Activated CD4-positive, alpha-beta T cell treated with anti-CD3 and anti-CD28 coated beads, Interleukin-2, amount 10 ng/mL, durations not matched to agents 24 days and 14 days (primary cell): ENCODE measurements around the gene ELF5. TPM values are rescaled to one million over a fixed set of nuclear protein-coding genes. Genes with fewer than 3 reads are reported as not detected.
A peak's percentile ranks its signal among the peaks of the same experiment; 100 is the strongest.

ENCODE experiments used
- DNase-seq: peaks from one replicate; pipeline ENCODE4 v3.0.0; 2022
- H3K27ac Mint-ChIP-seq: one replicate; pipeline ENCODE4 v1.8.0; 2022; ENCODE audit warnings: mild to moderate bottlenecking, mixed read lengths
- H3K27me3 Mint-ChIP-seq: one replicate; pipeline ENCODE4 v1.8.0; 2022; ENCODE audit warnings: mixed read lengths
- H3K36me3 Mint-ChIP-seq: one replicate; pipeline ENCODE4 v1.8.0; 2022; ENCODE audit warnings: low read depth, mild to moderate bottlenecking, mixed read lengths
- H3K4me1 Mint-ChIP-seq: one replicate; pipeline ENCODE4 v1.8.0; 2021; ENCODE audit warnings: mixed read lengths
- H3K4me3 Mint-ChIP-seq: one replicate; pipeline ENCODE4 v1.8.0; 2022; ENCODE audit warnings: mild to moderate bottlenecking, moderate library complexity, mixed read lengths
- H3K9me3 Mint-ChIP-seq: one replicate; pipeline ENCODE4 v1.8.0; 2021; ENCODE audit warnings: mixed read lengths
- intact Hi-C: fragments of 100-400 bp; cut with micrococcal nuclease; formaldehyde crosslinking; loops from one replicate; pipeline ENCODE4 v1.15.1; 2023
- total RNA-seq: library from RNA; stranded (reverse); gene quantifications from 2 replicates; pipeline ENCODE4 v1.2.3, GENCODE V29; 2022

Gene ELF5
- total RNA-seq, 1 donor from 2014 or later = not detected

DNA sequence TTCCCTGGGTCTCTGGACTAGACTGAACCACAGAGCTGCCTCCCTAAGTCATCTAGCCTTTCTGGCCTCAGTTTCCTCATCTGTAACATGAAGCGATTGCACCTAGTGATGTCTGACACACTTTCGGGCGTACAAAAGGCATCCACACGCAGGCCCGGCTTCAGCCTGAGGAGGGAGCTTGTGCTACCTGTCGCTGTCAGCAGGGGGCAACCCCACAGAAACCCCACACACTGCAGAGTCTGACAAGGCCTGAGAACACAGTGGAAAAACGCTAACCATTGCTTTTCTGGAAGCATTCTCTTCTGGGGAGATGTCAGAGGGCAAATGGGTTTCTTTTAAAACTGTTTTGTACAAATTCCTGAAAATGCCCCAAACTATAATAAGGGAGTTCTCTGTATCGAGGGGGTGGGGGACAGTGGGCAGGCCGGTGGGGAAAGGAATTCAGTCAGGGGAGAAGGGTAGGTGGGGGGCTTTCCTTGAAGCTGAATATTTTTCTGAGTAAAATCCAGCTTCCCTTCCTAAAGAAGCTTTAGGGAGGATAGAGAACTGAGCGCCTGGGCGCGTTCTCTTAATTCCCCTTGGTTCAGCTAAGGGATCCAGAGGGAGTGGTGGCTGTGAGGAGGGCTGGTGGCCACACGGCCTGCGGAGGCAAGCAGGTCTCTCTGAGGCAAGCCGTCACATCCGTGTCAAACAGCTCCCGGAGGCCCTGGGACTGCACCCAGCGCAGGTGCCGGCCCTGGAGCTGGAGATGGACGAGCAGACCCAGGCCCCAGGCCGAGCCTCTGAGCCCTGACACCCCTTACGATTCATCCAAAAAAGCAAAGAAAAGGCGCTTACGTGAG lies 533 bp downstream of the ELF5 start:
- no peak overlapping the region for H3K4me3 Mint-ChIP-seq
- no peak overlapping the region for H3K27ac Mint-ChIP-seq
- intact Hi-C loops = loop anchor here (5.0 kb wide), 1 partner anchor 879 kb away; no protein-coding TSS in a partner anchor

DNA sequence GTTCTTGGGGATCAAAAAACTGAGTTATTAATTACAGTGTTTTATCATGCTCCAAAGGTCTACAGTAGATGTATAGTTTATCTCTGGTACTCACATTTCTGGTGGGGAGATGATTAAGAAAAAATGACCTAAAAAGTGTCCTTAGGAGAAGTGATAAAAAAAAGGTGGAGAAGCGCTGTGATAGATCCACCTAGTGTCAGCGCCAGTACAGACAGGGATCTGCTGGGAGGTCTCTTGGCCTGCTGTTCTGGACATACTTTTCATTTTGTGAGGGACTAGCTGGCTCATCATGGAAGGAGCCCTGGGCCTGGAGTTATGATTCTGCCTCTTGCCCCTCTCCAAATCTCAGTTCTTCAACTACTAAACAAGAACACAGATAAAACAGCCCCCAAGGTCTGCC lies 2.9 kb downstream of the ELF5 start:
- H3K4me3 Mint-ChIP-seq = no peak overlapping the region
- intact Hi-C loops = loop anchor here (5.0 kb wide), 1 partner anchor 882 kb away; no protein-coding TSS in a partner anchor
- no peaks in the 10 kb centered on the region for H3K36me3 Mint-ChIP-seq
- H3K4me1 Mint-ChIP-seq = no peaks in the 10 kb centered on the region
- no peak for DNase-seq
- H3K27ac Mint-ChIP-seq = no peak overlapping the region
- H3K27me3 Mint-ChIP-seq = peaks cover under 1% of the 10 kb centered on the region
- no peaks in the 10 kb centered on the region for H3K9me3 Mint-ChIP-seq

More for the DNA sequence above, 533 bp downstream of the ELF5 start:
- Mint-ChIP-seq H3K27me3 (peaks cover 5% of the 10 kb centered on the region), H3K36me3 (no peaks in the 10 kb centered on the region), H3K4me1 (no peaks in the 10 kb centered on the region), H3K9me3 (no peaks in the 10 kb centered on the region)
- peak; percentile 82 for DNase-seq

DNA sequence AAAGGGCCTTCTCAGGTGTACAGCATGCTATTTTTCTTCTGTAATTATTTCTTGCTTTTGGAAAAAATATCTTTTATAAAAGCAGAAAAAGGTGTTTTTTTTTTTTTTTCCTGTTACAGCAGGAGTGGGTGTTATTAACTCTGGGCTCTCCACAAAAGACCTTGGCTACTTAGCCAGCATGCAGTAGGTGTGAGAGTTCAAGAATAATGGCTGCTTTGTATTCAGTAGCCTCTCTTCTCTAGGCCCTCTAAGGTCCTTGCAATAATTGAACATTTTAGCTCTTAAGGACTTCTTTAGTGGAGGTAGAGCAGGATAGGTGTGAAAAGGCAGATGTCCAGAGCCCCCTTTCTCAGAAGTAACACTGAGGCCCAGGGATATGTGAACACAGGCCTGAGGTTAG lies 3.4 kb downstream of the ELF5 start:
- Mint-ChIP-seq H3K27ac (no peak overlapping the region), H3K27me3 (no peaks in the 10 kb centered on the region), H3K4me1 (no peaks in the 10 kb centered on the region), H3K9me3 (no peaks in the 10 kb centered on the region), H3K4me3 (no peak overlapping the region), H3K36me3 (no peaks in the 10 kb centered on the region)
- DNase-seq = no peak
- intact Hi-C loops = loop anchor here (5.0 kb wide), 1 partner anchor 882 kb away; no protein-coding TSS in a partner anchor

DNA sequence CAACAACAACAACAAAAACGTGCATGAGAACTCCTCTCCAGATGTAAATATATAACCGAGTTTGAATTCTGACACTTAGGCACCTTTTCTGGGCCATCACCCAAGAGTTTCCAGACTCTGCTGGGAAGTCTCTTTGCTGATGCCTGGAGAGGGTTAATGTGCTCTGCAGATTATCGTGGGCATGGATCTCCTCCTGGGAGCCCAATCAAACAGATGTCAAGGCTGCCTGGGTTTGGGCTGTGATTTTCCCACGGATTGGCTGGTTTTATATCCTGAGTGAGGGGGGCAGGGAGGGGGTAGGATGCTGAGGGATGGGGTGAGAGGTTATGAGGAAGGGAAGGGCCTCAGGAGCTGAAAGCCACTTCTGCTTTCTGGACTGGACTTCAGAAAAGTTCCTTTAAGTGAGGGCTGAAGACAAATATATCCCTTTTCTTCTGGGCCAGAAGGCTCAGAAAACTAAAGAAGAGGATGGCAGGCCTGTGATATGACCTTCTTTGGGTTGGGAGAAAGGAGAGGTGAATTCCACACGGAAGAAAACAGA lies 4.2 kb downstream of the ELF5 start:
- no peak overlapping the region for H3K27ac Mint-ChIP-seq
- no peaks in the 10 kb centered on the region for H3K36me3 Mint-ChIP-seq
- DNase-seq = no peak
- no peaks in the 10 kb centered on the region for H3K4me1 Mint-ChIP-seq
- no peaks in the 10 kb centered on the region for H3K9me3 Mint-ChIP-seq
- no peak overlapping the region for H3K4me3 Mint-ChIP-seq
- intact Hi-C loops = no loop called here
- no peaks in the 10 kb centered on the region for H3K27me3 Mint-ChIP-seq

DNA sequence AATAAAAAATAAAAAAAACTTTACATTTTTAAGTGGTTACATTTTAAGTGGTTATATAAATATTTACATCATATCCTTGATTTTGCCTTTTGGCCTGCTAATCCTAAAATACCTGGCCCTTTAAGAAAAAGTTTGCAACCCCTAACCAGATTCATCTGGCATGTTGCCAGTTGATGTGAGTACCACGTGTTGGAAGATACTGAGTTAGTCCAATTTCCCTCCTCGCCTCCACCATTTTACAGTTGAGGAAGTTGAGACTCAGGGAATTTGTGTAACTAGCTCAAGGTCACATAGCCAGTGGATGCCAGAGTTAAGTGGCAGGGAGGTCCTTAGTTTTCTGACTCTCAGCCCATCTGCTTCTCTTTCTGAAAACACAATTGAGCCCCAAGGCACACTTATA lies 5.1 kb downstream of the ELF5 start:
- Mint-ChIP-seq H3K36me3 (no peaks in the 10 kb centered on the region), H3K4me3 (no peak overlapping the region), H3K4me1 (no peaks in the 10 kb centered on the region), H3K27ac (no peak overlapping the region), H3K27me3 (no peaks in the 10 kb centered on the region), H3K9me3 (no peaks in the 10 kb centered on the region)
- intact Hi-C loops = no loop called here
- DNase-seq = no peak

DNA sequence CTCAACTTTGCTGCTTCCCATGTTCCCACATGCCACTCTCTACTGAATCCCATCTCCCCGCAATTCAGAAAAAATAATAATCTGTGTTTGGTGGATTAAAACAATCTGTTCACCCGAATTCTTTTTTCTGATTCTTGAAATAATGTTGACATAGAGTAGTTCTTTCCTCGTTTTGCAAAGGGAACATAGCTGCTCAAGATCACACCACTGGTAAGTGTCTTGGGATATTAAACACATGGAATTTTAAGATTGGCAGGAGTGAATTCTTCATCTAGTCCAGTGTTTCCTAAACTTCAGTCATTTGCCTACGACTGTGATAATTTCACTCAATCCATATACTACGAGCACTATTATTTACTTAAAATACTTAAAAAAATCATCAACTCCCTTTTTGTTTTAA lies 6.0 kb downstream of the ELF5 start:
- intact Hi-C loops = no loop called here

DNA sequence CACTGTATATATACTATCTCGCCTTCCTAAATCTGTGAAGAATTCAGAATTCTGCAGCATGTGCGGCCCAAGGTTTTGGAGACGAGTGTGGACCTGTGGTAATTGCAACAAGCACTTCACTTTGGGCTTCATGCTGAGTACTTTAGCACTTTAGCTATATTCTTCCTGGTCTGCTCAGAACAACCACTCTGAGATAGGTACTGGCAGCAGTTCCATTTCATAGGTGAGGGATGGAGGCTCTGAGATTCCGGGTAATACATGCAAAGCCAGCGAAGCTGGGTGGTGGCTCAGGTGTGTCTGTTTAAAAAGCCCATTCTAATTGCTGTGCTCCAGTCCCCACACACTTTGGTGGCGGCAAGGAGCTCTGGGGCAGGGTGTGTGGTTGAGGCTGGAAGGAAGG lies 6.4 kb downstream of the ELF5 start:
- Mint-ChIP-seq H3K4me1 (no peaks in the 10 kb centered on the region), H3K27me3 (no peaks in the 10 kb centered on the region), H3K4me3 (no peak overlapping the region), H3K9me3 (no peaks in the 10 kb centered on the region), H3K27ac (no peak overlapping the region), H3K36me3 (no peaks in the 10 kb centered on the region)
- DNase-seq = no peak
- intact Hi-C loops = no loop called here

More for the DNA sequence above, 6.0 kb downstream of the ELF5 start:
- DNase-seq = no peak
- Mint-ChIP-seq H3K27me3 (no peaks in the 10 kb centered on the region), H3K4me3 (no peak overlapping the region), H3K9me3 (no peaks in the 10 kb centered on the region), H3K27ac (no peak overlapping the region), H3K4me1 (no peaks in the 10 kb centered on the region), H3K36me3 (no peaks in the 10 kb centered on the region)

DNA sequence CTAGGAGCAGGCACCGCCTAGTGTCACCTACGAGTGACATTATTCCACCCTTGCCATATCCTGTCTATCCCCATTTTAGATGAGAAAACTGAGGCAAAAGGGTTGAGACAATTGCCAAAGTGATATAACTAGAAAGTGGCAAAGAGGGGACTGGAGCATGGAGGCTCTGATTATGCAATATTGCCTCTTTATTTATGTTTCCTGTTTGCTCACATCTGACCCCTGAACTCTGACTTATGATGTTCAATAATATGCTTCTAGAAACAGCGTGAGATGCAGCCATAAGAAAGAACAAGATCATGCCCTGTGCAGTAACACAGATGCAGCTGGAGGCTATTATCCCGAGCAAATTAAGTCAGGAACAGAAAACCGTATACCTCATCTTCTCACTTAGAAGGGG lies 7.7 kb downstream of the ELF5 start:
- intact Hi-C loops = no loop called here
- H3K27me3 Mint-ChIP-seq = peaks cover 3% of the 10 kb centered on the region
- no peaks in the 10 kb centered on the region for H3K36me3 Mint-ChIP-seq
- no peak for DNase-seq
- no peak overlapping the region for H3K4me3 Mint-ChIP-seq
- H3K4me1 Mint-ChIP-seq = no peaks in the 10 kb centered on the region
- no peaks in the 10 kb centered on the region for H3K9me3 Mint-ChIP-seq
- no peak overlapping the region for H3K27ac Mint-ChIP-seq

DNA sequence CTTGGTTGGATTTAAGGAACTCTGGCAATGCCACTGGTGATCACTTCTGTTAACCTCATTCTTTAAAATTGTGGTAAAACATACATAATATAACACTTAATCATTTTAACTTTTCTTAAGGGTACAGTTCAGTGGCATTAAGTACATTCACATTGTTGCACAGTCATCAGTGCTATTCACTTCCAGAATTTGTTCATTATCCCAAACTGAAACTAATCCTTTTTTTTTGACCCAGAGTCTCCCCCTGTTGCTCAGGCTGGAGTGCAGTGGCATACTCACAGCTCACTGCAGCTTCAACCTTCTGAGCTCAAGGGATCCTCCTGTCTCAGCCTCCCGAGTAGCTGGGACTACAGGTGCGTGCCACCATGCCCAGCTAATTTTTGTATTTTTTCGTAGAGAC lies 10.6 kb downstream of the ELF5 start:
- DNase-seq = no peak
- Mint-ChIP-seq H3K4me1 (no peaks in the 10 kb centered on the region), H3K9me3 (no peaks in the 10 kb centered on the region), H3K36me3 (no peaks in the 10 kb centered on the region), H3K4me3 (no peak overlapping the region), H3K27ac (no peak overlapping the region), H3K27me3 (peaks cover 5% of the 10 kb centered on the region)
- intact Hi-C loops = no loop called here

DNA sequence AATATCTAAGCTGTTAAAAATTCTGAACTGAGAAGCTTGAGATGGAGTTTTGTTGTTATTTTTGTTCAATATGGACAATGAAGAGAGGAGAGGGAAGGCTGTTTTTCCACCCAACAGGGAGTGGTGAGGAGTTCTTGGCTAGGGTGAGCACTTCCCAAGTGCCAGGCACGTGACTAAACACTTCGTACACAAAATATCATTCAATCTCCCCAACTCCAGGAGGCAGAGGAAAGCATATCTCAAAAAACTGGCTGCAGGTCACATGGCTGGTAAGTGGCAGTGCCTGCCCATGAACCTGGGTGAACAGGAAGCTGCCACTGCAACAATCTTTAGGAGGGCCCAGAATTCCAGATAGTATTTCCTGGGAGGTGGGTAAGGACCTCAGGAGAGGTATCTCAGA lies 11.6 kb downstream of the ELF5 start:
- H3K27ac Mint-ChIP-seq = no peak overlapping the region
- no peaks in the 10 kb centered on the region for H3K36me3 Mint-ChIP-seq
- H3K4me3 Mint-ChIP-seq = no peak overlapping the region
- H3K4me1 Mint-ChIP-seq = no peaks in the 10 kb centered on the region
- intact Hi-C loops = no loop called here
- peaks cover 5% of the 10 kb centered on the region for H3K27me3 Mint-ChIP-seq
- H3K9me3 Mint-ChIP-seq = no peaks in the 10 kb centered on the region
- no peak for DNase-seq

DNA sequence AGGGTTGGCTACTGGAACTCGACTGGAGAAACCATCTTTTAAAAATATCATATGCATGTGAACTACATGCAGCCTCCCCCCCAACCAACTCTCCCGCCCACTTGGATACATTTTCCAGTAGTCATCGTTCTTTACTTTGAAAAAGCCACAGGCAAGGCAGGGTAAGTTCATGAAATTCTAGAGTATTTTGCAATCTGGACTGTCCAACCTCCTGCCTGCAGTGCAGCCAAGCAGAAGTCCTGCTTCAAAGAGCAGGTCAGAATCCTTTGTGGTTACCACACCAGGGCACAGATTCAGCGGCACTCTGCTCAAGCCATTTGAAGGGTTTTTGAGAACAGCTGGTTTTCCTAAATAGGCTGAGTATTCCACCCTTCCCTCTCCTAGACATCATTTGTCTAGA lies 12.1 kb downstream of the ELF5 start:
- Mint-ChIP-seq H3K4me1 (no peaks in the 10 kb centered on the region), H3K4me3 (no peak overlapping the region), H3K27me3 (peaks cover 5% of the 10 kb centered on the region), H3K36me3 (no peaks in the 10 kb centered on the region), H3K27ac (no peak overlapping the region), H3K9me3 (no peaks in the 10 kb centered on the region)
- intact Hi-C loops = no loop called here
- DNase-seq = no peak

DNA sequence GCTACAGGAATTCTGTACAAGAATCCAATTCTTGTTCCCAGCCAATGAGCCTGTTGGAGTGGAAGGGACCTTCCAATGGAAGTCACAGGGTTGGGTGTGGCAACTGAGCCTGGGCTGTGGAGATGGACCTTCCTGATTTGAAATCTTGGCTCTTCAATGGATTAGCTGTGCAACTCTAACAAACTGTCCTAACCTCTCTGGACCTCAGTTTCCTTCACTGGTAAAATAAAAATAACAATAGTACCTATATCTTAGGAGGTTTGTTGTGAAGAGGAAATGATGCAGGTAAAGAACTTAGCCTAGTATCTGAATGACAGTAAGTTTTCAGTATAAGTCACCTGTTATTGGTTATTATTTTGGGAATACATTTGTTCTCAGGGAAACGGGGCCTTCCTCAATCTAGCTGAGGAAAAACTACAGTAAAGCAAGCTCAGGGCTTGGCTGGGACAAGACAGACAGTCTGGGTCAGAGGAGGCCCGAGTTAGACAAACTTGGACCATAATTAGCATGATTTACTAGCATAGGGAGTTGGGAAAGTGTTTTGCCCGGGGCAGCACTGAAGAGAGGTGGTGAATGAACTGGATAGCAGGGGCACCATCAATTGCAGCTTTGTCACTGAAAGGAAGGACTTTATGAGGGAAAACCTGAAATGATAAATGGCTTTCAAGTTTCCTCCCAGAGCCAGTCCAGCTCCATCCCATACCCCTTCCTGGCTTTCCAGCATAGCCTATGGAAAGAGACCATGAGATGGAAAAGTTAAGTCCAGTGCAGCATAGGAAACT lies 13.7 kb downstream of the ELF5 start:
- no peak for DNase-seq
- intact Hi-C loops = no loop called here
- no peaks in the 10 kb centered on the region for H3K4me1 Mint-ChIP-seq
- no peaks in the 10 kb centered on the region for H3K9me3 Mint-ChIP-seq
- H3K36me3 Mint-ChIP-seq = no peaks in the 10 kb centered on the region
- no peak overlapping the region for H3K27ac Mint-ChIP-seq
- no peak overlapping the region for H3K4me3 Mint-ChIP-seq
- H3K27me3 Mint-ChIP-seq = peaks cover 6% of the 10 kb centered on the region

DNA sequence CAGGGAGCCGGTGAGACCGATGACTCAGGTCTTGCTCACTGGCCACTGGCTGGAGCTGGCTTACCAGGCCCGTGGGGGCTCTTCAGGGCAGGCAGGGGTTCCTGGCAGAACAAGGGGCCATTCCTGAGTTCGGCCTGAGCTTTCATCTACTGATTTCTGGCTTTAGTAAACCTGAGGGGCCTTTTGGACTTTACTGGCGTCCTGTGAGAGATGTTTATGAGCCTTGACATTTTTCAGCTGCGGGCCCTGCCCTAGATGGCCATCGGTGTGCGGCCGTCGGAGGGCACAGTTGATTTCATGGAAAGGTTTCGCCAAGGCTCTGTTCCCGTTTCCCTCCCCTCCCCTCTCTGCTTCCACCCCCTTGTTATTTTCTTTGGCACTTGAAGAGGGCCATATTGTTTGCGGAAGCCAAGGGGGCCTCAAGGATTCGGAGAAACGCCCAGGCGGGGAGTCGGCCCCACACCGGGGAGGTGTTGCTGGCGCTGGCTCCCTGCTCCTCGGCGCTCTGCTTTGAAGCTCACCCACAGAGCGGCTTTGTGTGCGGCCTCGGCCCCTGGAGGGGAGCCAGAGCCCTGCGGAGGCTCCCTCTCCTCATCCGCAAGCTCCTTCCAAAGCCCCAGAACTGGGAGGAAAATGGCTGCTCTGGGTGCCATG lies 17.7 kb downstream of the ELF5 start:
- no peaks in the 10 kb centered on the region for H3K9me3 Mint-ChIP-seq
- no peaks in the 10 kb centered on the region for H3K4me1 Mint-ChIP-seq
- H3K27me3 Mint-ChIP-seq = peaks cover 4% of the 10 kb centered on the region
- no peak overlapping the region for H3K27ac Mint-ChIP-seq
- intact Hi-C loops = no loop called here
- H3K36me3 Mint-ChIP-seq = no peaks in the 10 kb centered on the region
- no peak for DNase-seq
- H3K4me3 Mint-ChIP-seq = no peak overlapping the region
